Measurements from ENCODE around the gene PCMT1. TPM values are rescaled to one million over a fixed set of nuclear protein-coding genes. Genes with fewer than 3 reads are reported as not detected.
A peak's percentile ranks its signal among the peaks of the same experiment; 100 is the strongest.

Gene PCMT1
- total RNA-seq (46.4 and 50.0 TPM in 2 replicates), polyA plus RNA-seq (30.3 and 38.0 TPM in 2 replicates), polyA minus RNA-seq (36.6 and 42.4 TPM in 2 replicates)
- total RNA-seq (2013) = 47.1 TPM

- peaks cover 23% of the 10 kb centered on the region for H4K20me1 ChIP-seq (ENCODE audit: control insufficient read depth, insufficient read depth, low read length, poor library complexity, severe bottlenecking)
- H2AFZ ChIP-seq (ENCODE audit: insufficient read depth, low read depth, low read length, poor library complexity, severe bottlenecking) = peak within 1 kb of the TSS; percentile 92
- intact Hi-C loops (cut with micrococcal nuclease) = loop anchor here (1.0 to 10.0 kb wide), 3 partner anchors 113 to 1705 kb away; partner anchors contain the start of genes LRP11 and RMND1
- no peaks in the 10 kb centered on the region for H3K27me3 ChIP-seq (replicated peaks in 1 of 4; ENCODE audit: control extremely low read depth in 1 of 4, control insufficient read depth in 3 of 4, insufficient read depth in 4 of 4, low read length in 3 of 4)
- H3K27me3 Mint-ChIP-seq = no peaks in the 10 kb centered on the region
- peak within 1 kb of the TSS; percentile 91 for H3K27ac Mint-ChIP-seq
- under 1% methylated on average over 60 of the region's 60 CpGs for WGBS (ENCODE audit: insufficient coverage)
- H3K4me2 ChIP-seq (replicated peaks; ENCODE audit: low read depth, low read length, poor library complexity, severe bottlenecking) = peak within 1 kb of the TSS; percentile 96
- no peaks in the 10 kb centered on the region for H3K36me3 ChIP-seq (replicated peaks in 1 of 2; ENCODE audit: control extremely low read depth in 1 of 2, control insufficient read depth in 1 of 2, extremely low read depth in 1 of 2, insufficient read depth in 2 of 2, low read length in 1 of 2)
- peak within 1 kb of the TSS; percentile 74 for H3K9ac ChIP-seq (ENCODE audit: low read length)
- DNase-seq (peak; percentile 93), ATAC-seq (ENCODE audit: low read depth) (peak; percentile 89)
- H3K9me3 ChIP-seq (ENCODE audit: control extremely low read depth in 1 of 3, control insufficient read depth in 2 of 3, insufficient read depth in 1 of 3, low read length in 2 of 3) = no peaks in the 10 kb centered on the region
- POLR2A ChIA-PET = interaction anchor here (0.7 kb wide), 1 partner anchor 98 kb away, joined by 4 read pairs; no protein-coding TSS in a partner anchor
- H3K27ac ChIP-seq (ENCODE audit: low read length in 2 of 2) = peak within 1 kb of the TSS; percentile 74 to 80
- H3K4me3 Mint-ChIP-seq = peak within 1 kb of the TSS; percentile 90
- TF ChIP-seq EZH2 (IDR thresholded peaks at IDR 0.05; ENCODE audit: borderline replicate concordance, insufficient read depth, low read depth, low read length, poor library complexity, severe bottlenecking) (no peak), CTCF (IDR thresholded peaks at IDR 0.05) (no peak)
- H3K4me1 Mint-ChIP-seq = peaks cover 32% of the 10 kb centered on the region
- H3K4me3 ChIP-seq (ENCODE audit: control extremely low read depth in 1 of 5, extremely low read depth in 1 of 5, insufficient read depth in 1 of 5, low read depth in 2 of 5, low read length in 4 of 5) = peak within 1 kb of the TSS; percentile 56 to 95 (median 92)
- no peaks in the 10 kb centered on the region for H3K9me3 Mint-ChIP-seq (ENCODE audit: insufficient read depth)
- peaks cover 81% of the 10 kb centered on the region for H3K79me2 ChIP-seq (ENCODE audit: control insufficient read depth, insufficient read depth, low read length)
- H3K4me1 ChIP-seq (ENCODE audit: control insufficient read depth in 2 of 2, insufficient read depth in 2 of 2, low read length in 2 of 2) = peaks cover 23 to 29% of the 10 kb centered on the region in 2 donors
- CTCF ChIA-PET = no interaction called here
Measured at GRCh38 chr6:149749594-149750135, at the start of gene PCMT1. Gene PCMT1 (plus strand): TSS chr6:149749741. CDS start chr6:149749902, 161 bp downstream.

GRCh38 chr6:149701714-149702113 lies 47.8 kb upstream of the PCMT1 start:
- POLR2A ChIA-PET = no interaction called here
- WGBS (ENCODE audit: insufficient coverage) = 97% methylated on average over 7 of the region's 7 CpGs
- no peak for ATAC-seq (ENCODE audit: low read depth)

More at GRCh38 chr6:149701714-149702113, 47.8 kb upstream of the PCMT1 start:
- no peak overlapping the region for H3K4me3 ChIP-seq (ENCODE audit: control extremely low read depth in 1 of 5, extremely low read depth in 1 of 5, insufficient read depth in 1 of 5, low read depth in 2 of 5, low read length in 4 of 5)
- H3K4me3 Mint-ChIP-seq = no peak overlapping the region
- peaks cover 96% of the 10 kb centered on the region for H3K79me2 ChIP-seq (ENCODE audit: control insufficient read depth, insufficient read depth, low read length)
- peaks cover 0 to 3% of the 10 kb centered on the region in 2 donors for H3K4me1 ChIP-seq (ENCODE audit: control insufficient read depth in 2 of 2, insufficient read depth in 2 of 2, low read length in 2 of 2)
- H3K27ac Mint-ChIP-seq = no peak overlapping the region
- intact Hi-C loops (cut with micrococcal nuclease) = no loop called here
- no peak overlapping the region for H3K4me2 ChIP-seq (replicated peaks; ENCODE audit: low read depth, low read length, poor library complexity, severe bottlenecking)
- H3K4me1 Mint-ChIP-seq = peaks cover 23% of the 10 kb centered on the region
- peaks cover 79% of the 10 kb centered on the region for H4K20me1 ChIP-seq (ENCODE audit: control insufficient read depth, insufficient read depth, low read length, poor library complexity, severe bottlenecking)
- H3K9ac ChIP-seq (ENCODE audit: low read length) = no peak overlapping the region
- no peak overlapping the region for H3K27ac ChIP-seq (ENCODE audit: low read length in 2 of 2)
- TF ChIP-seq CTCF (IDR thresholded peaks at IDR 0.05) = no peak
- no peak for TF ChIP-seq EZH2 (IDR thresholded peaks at IDR 0.05; ENCODE audit: borderline replicate concordance, insufficient read depth, low read depth, low read length, poor library complexity, severe bottlenecking)
- no peaks in the 10 kb centered on the region for H3K9me3 Mint-ChIP-seq (ENCODE audit: insufficient read depth)
- peaks cover 10 to 41% of the 10 kb centered on the region in 2 experiments for H3K36me3 ChIP-seq (replicated peaks in 1 of 2; ENCODE audit: control extremely low read depth in 1 of 2, control insufficient read depth in 1 of 2, extremely low read depth in 1 of 2, insufficient read depth in 2 of 2, low read length in 1 of 2)
- CTCF ChIA-PET = no interaction called here
- H3K27me3 ChIP-seq (replicated peaks in 1 of 4; ENCODE audit: control extremely low read depth in 1 of 4, control insufficient read depth in 3 of 4, insufficient read depth in 4 of 4, low read length in 3 of 4) = no peaks in the 10 kb centered on the region
- no peaks in the 10 kb centered on the region for H3K9me3 ChIP-seq (ENCODE audit: control extremely low read depth in 1 of 3, control insufficient read depth in 2 of 3, insufficient read depth in 1 of 3, low read length in 2 of 3)
- H3K27me3 Mint-ChIP-seq = no peaks in the 10 kb centered on the region
- no peak overlapping the region for H2AFZ ChIP-seq (ENCODE audit: insufficient read depth, low read depth, low read length, poor library complexity, severe bottlenecking)
- DNase-seq = no peak
